ENCODE data around the gene PAPPA2. TPM values are rescaled to one million over a fixed set of nuclear protein-coding genes. Genes with fewer than 3 reads are reported as not detected.

Gene PAPPA2
- total RNA-seq, 4 donors from 2014 or later, result under 0.01 to 1.5 TPM; not detected in 2

DNA sequence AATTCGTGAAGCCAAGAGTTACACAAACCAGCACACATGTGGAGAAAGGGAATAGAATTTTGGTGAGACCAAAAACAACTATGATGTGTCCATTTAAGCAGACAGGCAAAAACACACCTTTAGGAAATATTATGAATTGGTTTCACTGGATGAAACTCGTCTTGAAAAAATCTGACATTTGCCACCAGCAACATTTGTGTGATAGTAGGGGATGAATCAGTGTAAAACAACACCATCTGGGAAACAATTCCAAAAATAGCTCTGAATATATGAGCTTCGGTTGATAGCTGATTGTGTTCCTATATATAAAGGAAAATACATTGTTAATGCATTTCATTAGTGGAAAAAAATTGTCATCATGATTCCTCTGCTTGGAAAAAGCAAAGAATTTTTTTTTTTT lies 327.8 kb downstream of the PAPPA2 start:
- H3K9me3 ChIP-seq, result no peaks in the 10 kb centered on the region
- intact Hi-C loops (cut with DNase I), result no loop called here
- H3K36me3 ChIP-seq, result no peaks in the 10 kb centered on the region
- H3K27ac ChIP-seq, result no peak overlapping the region
- DNase-seq, result no peak
- H3K4me1 ChIP-seq, result no peaks in the 10 kb centered on the region
- no peak overlapping the region for H3K4me3 ChIP-seq
- H3K27me3 ChIP-seq, result no peaks in the 10 kb centered on the region
- 31 to 35% methylated on average over 3 of the region's 3 CpGs for WGBS, 2 donors
- TF ChIP-seq POLR2A (IDR thresholded peaks at IDR 0.05), result no peak

DNA sequence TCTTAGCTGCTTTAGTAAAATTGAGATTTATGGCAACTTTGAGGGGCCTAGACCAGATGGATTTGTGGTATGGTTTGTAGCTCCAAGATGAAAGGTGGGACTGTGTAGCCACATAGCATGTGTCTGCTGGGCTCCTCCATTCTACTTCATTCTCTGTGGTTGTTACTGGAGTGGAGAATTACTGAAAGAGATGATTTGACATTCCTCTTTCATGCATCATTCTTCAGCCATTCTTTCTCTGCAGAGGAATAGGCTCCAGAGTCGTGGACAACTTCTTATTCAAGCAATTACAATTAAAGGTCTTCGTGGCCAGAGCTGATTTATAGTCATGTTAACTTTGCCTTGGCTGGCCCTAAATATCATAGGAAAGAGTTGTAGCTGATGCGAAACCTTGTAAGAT lies 328.9 kb downstream of the PAPPA2 start:
- DNase-seq, result no peak
- Histone ChIP-seq H3K27ac (no peak overlapping the region), H3K9me3 (no peaks in the 10 kb centered on the region), H3K4me1 (no peaks in the 10 kb centered on the region), H3K27me3 (no peaks in the 10 kb centered on the region), H3K4me3 (no peak overlapping the region), H3K36me3 (no peaks in the 10 kb centered on the region)
- WGBS, 2 donors, result 63 to 70% methylated on average over 3 of the region's 3 CpGs
- TF ChIP-seq, protein P1, sequence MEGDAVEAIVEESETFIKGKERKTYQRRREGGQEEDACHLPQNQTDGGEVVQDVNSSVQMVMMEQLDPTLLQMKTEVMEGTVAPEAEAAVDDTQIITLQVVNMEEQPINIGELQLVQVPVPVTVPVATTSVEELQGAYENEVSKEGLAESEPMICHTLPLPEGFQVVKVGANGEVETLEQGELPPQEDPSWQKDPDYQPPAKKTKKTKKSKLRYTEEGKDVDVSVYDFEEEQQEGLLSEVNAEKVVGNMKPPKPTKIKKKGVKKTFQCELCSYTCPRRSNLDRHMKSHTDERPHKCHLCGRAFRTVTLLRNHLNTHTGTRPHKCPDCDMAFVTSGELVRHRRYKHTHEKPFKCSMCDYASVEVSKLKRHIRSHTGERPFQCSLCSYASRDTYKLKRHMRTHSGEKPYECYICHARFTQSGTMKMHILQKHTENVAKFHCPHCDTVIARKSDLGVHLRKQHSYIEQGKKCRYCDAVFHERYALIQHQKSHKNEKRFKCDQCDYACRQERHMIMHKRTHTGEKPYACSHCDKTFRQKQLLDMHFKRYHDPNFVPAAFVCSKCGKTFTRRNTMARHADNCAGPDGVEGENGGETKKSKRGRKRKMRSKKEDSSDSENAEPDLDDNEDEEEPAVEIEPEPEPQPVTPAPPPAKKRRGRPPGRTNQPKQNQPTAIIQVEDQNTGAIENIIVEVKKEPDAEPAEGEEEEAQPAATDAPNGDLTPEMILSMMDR (IDR thresholded peaks at IDR 0.05), result no peak
- no peak for TF ChIP-seq POLR2A (IDR thresholded peaks at IDR 0.05)
- intact Hi-C loops (cut with DNase I), result no loop called here

DNA sequence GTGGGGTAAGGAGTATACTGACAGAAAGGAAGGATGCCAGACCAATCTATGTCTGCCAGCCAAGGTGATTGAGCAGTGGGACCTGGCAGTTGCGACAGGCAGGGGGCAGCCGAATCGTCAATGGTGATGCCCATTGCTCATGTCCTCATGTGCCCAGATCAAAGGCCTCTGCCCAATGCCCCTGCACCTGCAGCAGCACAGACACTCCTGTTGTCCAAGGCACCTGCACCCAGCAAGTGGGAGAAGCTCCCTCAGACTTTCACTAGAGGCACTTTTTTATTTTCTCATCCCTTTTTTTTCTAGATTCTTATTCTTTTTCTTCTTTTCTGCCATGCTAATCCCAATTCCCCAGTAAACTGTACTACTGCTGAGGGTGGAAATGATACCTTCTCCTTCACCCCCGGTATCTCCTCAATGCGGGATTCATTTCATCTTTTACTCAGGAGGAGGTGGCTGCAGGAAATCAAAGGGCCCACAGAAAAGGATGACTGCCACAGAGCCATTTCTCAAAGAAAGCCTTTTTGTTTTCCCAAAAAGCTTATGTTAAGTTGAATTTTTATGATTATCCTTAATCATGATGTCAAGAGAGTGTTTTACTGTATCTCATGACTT lies 332.0 kb downstream of the PAPPA2 start:
- no peaks in the 10 kb centered on the region for H3K36me3 ChIP-seq
- H3K4me3 ChIP-seq, result no peak overlapping the region
- no peaks in the 10 kb centered on the region for H3K9me3 ChIP-seq
- 69 to 89% methylated on average over 5 of the region's 5 CpGs for WGBS, 2 donors
- no peaks in the 10 kb centered on the region for H3K4me1 ChIP-seq
- no peaks in the 10 kb centered on the region for H3K27me3 ChIP-seq
- no peak for TF ChIP-seq POLR2A (IDR thresholded peaks at IDR 0.05)
- TF ChIP-seq, protein P1 (IDR thresholded peaks at IDR 0.05), result no peak
- no peak overlapping the region for H3K27ac ChIP-seq
- DNase-seq, result no peak
- intact Hi-C loops (cut with DNase I), result no loop called here

DNA sequence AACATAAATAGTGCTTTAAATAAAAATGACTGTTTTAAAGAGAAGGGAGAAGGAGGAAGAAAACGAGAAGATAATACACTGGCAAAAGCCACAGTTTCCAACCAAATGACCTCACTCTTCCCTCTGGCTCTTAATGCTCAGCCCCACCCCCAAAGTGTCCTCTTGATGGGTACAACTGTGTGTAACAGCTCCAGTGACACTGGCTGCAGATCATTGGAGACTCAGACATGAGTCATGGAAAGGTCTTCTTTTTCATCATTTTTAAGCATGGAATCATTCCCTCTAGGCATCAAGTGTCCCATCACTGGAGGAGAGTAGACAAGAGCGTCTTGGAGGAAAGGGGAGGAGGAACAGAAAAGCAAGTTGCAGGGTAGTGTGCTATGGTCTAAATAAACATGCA lies 333.0 kb downstream of the PAPPA2 start:
- H3K27me3 ChIP-seq, result no peaks in the 10 kb centered on the region
- 33 to 36% methylated on average over 2 of the region's 2 CpGs for WGBS, 2 donors
- no peak overlapping the region for H3K4me3 ChIP-seq
- no peaks in the 10 kb centered on the region for H3K9me3 ChIP-seq
- H3K36me3 ChIP-seq, result no peaks in the 10 kb centered on the region
- DNase-seq, result no peak
- TF ChIP-seq POLR2A (IDR thresholded peaks at IDR 0.05), result no peak
- TF ChIP-seq, protein P1 (IDR thresholded peaks at IDR 0.05), result no peak
- no peak overlapping the region for H3K27ac ChIP-seq
- H3K4me1 ChIP-seq, result no peaks in the 10 kb centered on the region
- intact Hi-C loops (cut with DNase I), result no loop called here

DNA sequence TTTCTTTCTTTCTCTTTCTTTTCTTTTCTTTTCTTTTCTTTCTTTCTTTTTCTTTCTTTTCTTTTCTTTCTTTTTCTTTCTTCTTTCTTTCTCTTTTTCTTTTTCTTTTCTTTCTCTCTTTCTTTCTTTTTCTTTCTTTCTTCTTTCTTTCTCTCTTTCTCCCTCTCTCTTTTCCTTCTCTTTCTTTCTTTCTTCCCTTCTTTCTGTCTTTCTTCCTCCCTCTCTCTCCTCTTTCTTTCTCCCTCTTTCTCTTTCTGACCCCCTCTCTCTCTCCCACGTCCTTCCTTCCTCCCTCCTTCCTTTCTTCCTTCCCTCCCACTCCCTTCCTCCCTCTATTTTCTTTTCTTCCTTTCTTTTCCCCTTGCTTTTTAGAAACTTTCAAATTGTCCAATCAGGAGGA lies 333.6 kb downstream of the PAPPA2 start:
- WGBS, 2 donors, result 23 to 31% methylated on average over 1 of the region's 1 CpG
- intact Hi-C loops (cut with DNase I), result no loop called here
- no peak overlapping the region for H3K27ac ChIP-seq
- no peaks in the 10 kb centered on the region for H3K9me3 ChIP-seq
- H3K4me1 ChIP-seq, result no peaks in the 10 kb centered on the region
- H3K27me3 ChIP-seq, result no peaks in the 10 kb centered on the region
- no peak for DNase-seq
- H3K36me3 ChIP-seq, result no peaks in the 10 kb centered on the region
- TF ChIP-seq, protein P1 (IDR thresholded peaks at IDR 0.05), result no peak
- TF ChIP-seq POLR2A (IDR thresholded peaks at IDR 0.05), result no peak
- no peak overlapping the region for H3K4me3 ChIP-seq

DNA sequence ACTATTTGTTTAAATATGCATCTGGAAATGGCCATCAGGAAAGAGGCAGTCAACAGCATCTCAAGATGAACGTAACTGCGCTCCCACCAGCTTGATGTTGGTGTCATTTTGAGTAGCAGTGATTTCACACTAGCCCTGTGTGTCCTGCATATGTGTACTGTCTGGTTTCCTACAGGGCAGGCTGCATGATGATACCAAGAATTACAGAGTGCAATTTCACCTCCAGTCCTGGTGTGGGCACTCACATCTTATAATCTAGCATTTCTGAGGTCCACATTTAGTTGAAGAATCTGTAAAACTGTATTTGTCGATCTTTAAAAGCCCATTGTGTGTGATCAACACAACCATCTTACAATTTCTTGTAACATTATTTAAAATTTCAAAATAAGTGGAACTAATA lies 336.4 kb downstream of the PAPPA2 start:
- WGBS, 2 donors, result 81 to 83% methylated on average over 3 of the region's 3 CpGs
- Histone ChIP-seq H3K27me3 (no peaks in the 10 kb centered on the region), H3K27ac (no peak overlapping the region), H3K4me3 (no peak overlapping the region), H3K36me3 (no peaks in the 10 kb centered on the region), H3K4me1 (no peaks in the 10 kb centered on the region), H3K9me3 (no peaks in the 10 kb centered on the region)
- no peak for TF ChIP-seq POLR2A (IDR thresholded peaks at IDR 0.05)
- TF ChIP-seq, protein P1 (IDR thresholded peaks at IDR 0.05), result no peak
- DNase-seq, result no peak
- intact Hi-C loops (cut with DNase I), result no loop called here
